ENCODE results near the gene IFNL1. TPM values are rescaled to one million over a fixed set of nuclear protein-coding genes. Genes with fewer than 3 reads are reported as not detected.

Gene IFNL1
- total and polyA plus RNA-seq, 9 of the 15 experiments (the other 6 are each of a cell fraction or from before 2014, with no cell fraction given): not detected

DNA sequence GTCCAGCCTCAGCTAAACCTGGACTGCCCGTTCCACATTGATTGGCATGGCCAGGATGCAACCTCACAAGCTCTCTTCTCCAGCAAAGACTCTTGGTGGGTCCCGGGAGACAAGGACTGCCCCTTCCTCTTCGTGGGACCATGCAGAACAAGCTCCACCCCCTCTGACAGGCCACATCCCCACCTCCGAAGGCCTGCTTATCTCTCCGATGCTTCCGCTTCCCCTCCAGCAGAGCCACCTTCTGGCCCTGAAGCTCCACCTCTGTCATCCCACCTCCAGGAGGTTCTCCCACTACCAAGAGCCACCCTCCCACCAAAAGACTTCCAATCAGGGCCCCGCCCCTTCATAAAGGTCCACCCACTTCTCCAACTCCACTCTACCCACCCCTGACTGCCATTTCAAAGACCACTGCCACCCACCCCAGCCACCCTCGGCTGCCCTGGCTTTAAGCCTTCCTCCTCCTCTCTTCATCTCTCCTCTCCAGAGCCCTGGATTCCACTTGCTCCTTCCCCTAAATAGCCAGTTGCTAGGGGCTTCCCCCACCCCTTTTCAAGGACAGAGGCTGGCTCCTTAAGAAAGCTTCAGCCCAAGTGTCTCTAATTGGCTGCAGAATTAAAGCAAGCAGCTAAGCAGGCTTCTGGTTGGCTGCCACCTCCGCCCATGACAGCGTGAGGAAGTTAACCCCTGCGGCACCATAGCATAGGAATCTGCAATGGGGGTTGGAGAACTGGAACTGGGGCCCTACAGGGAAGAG is 14.5 kb downstream of the IFNL1 start (continued):
- TF ChIP-seq NFRKB (IDR thresholded peaks at IDR 0.05; ENCODE audit: low read depth) (peak; percentile 65), HLTF (IDR thresholded peaks at IDR 0.05) (peak; percentile 83; the same call in 1 of the 2 replicates), SUPT5H (IDR thresholded peaks at IDR 0.05) (peak; percentile 69), TBP (optimal IDR thresholded peaks at IDR 0.05; ENCODE audit: low read depth, low read length) (peak; percentile 42), FOXA1 (IDR thresholded peaks at IDR 0.05; ENCODE audit: borderline replicate concordance) (no peak), CHCHD3 (CRISPR knock-in tag; IDR thresholded peaks at IDR 0.05) (no peak), SPI1 (IDR thresholded peaks at IDR 0.05; ENCODE audit: borderline replicate concordance, low read depth, low read length) (peak; percentile 77), FOXK2 (conservative IDR thresholded peaks at IDR 0.05 in 1 of 2, IDR thresholded peaks at IDR 0.05 in 1 of 2; ENCODE audit: low read depth in 2 of 2) (peak; percentile 11 to 30; a peak in 1 of 4 replicates), XRCC5 (IDR thresholded peaks at IDR 0.05; ENCODE audit: low read depth, low read length) (0 out of 2 replicates have a peak, but pooled peaks have one; percentile 39), L3MBTL2 (IDR thresholded peaks at IDR 0.05) (peak; percentile 51; the same call in 1 of the 2 replicates), CXXC5 (CRISPR knock-in tag; IDR thresholded peaks at IDR 0.05) (peak; percentile 44), ARNT (IDR thresholded peaks at IDR 0.05) (no peak), FOS (IDR thresholded peaks at IDR 0.05; ENCODE audit: extremely low read depth, insufficient read length) (peak; percentile 85), JUNB (CRISPR knock-in tag; conservative IDR thresholded peaks at IDR 0.05) (no peak), MYC (IDR thresholded peaks at IDR 0.05; ENCODE audit: low read depth, low read length) (no peak; the same call in 1 of the 2 replicates), MYC (CRISPR knock-in tag; IDR thresholded peaks at IDR 0.05; ENCODE audit: borderline replicate concordance, low read depth) (no peak), HDAC3 (IDR thresholded peaks at IDR 0.05; ENCODE audit: borderline replicate concordance, partially characterized antibody) (no peak), NFYB (IDR thresholded peaks at IDR 0.05; ENCODE audit: extremely low read depth, insufficient read length) (peak; percentile 97), MAFF (IDR thresholded peaks at IDR 0.05; ENCODE audit: low read length) (no peak), PHB (CRISPR knock-in tag; IDR thresholded peaks at IDR 0.05) (no peak), ZNF146 (CRISPR knock-in tag; IDR thresholded peaks at IDR 0.05; ENCODE audit: unreplicated experiment) (no peak), ZNF764 (CRISPR knock-in tag; IDR thresholded peaks at IDR 0.05; ENCODE audit: low read depth) (no peak), ZNF436 (CRISPR knock-in tag; IDR thresholded peaks at IDR 0.05) (no peak), RBFOX2 (IDR thresholded peaks at IDR 0.05; ENCODE audit: low read depth, low read length) (peak; percentile 62), ZNF311 (CRISPR knock-in tag; IDR thresholded peaks at IDR 0.05) (no peak), SNIP1 (IDR thresholded peaks at IDR 0.05; ENCODE audit: low read depth) (no peak), ASH1L (IDR thresholded peaks at IDR 0.05; ENCODE audit: borderline replicate concordance, low read depth, partially characterized antibody) (peak; percentile 84), SMARCA4 (IDR thresholded peaks at IDR 0.05) (peak; percentile 57; the same call in 1 of the 2 replicates), ETV5 (CRISPR knock-in tag; IDR thresholded peaks at IDR 0.05; ENCODE audit: low read depth) (peak; percentile 87), ESRRB (CRISPR knock-in tag; IDR thresholded peaks at IDR 0.05; ENCODE audit: borderline replicate concordance) (no peak), ZNF561 (CRISPR knock-in tag; conservative IDR thresholded peaks at IDR 0.05) (no peak)
- TF ChIP-seq, protein P1, sequence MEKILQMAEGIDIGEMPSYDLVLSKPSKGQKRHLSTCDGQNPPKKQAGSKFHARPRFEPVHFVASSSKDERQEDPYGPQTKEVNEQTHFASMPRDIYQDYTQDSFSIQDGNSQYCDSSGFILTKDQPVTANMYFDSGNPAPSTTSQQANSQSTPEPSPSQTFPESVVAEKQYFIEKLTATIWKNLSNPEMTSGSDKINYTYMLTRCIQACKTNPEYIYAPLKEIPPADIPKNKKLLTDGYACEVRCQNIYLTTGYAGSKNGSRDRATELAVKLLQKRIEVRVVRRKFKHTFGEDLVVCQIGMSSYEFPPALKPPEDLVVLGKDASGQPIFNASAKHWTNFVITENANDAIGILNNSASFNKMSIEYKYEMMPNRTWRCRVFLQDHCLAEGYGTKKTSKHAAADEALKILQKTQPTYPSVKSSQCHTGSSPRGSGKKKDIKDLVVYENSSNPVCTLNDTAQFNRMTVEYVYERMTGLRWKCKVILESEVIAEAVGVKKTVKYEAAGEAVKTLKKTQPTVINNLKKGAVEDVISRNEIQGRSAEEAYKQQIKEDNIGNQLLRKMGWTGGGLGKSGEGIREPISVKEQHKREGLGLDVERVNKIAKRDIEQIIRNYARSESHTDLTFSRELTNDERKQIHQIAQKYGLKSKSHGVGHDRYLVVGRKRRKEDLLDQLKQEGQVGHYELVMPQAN (IDR thresholded peaks at IDR 0.05; ENCODE audit: borderline replicate concordance): peak; percentile 49; the same call in 1 of the 2 replicates
